ENCODE data around the gene SPOCK1.

- TF ChIP-seq CTCF (IDR thresholded peaks at IDR 0.05 in 8 of 11, conservative IDR thresholded peaks at IDR 0.05 in 3 of 11): no peak
- no peak for TF ChIP-seq POLR2A (IDR thresholded peaks at IDR 0.05)
- no peak for TF ChIP-seq POLR2AphosphoS5 (IDR thresholded peaks at IDR 0.05)
These were observed 353.4 kb downstream of the SPOCK1 start for GRCh38 chr5:137145721-137146120.
